Activated CD8-positive, alpha-beta T cell treated with anti-CD3 and anti-CD28 coated beads, Interleukin-2, amount 10 ng/mL, durations not matched to agents 7 days and 5 days (primary cell): ENCODE data around the gene MOV10L1. TPM values are rescaled to one million over a fixed set of nuclear protein-coding genes. Genes with fewer than 3 reads are reported as not detected.
"Not testable (repeated sequence)": the region's sequence is repeated elsewhere in the genome, so short reads cannot be mapped to it uniquely, and the experiment has no call there.

Experiments used
- ATAC-seq: fragments of 150-1000 bp; cut with Tn5 transposase; one replicate; pipeline ENCODE4 v1.10.0; 2021; ENCODE audit warnings: moderate library complexity
- CTCF ChIA-PET: fragments of 350-600 bp; sonication (Branson Sonifier 250); formaldehyde crosslinking; loops from one replicate; lab custom pipeline; 2021; ENCODE audit warnings: antibody characterized with exemption; lab: Charles Lee
- POLR2A ChIA-PET: fragments of 350-600 bp; sonication (Branson Sonifier 250); formaldehyde crosslinking; loops from one replicate; lab custom pipeline; 2021; ENCODE audit warnings: antibody characterized with exemption; lab: Charles Lee
- DNase-seq: peaks from one replicate; pipeline ENCODE4 v3.0.0-alpha.2; 2020
- H3K27ac Mint-ChIP-seq: one replicate; pipeline ENCODE4 v1.8.0; 2021; ENCODE audit warnings: mild to moderate bottlenecking, mixed read lengths
- H3K27me3 Mint-ChIP-seq: one replicate; pipeline ENCODE4 v1.8.0; 2021; ENCODE audit warnings: low read depth, mixed read lengths
- H3K36me3 Mint-ChIP-seq: one replicate; pipeline ENCODE4 v1.8.0; 2021; ENCODE audit warnings: low read depth, mixed read lengths
- H3K4me1 Mint-ChIP-seq: one replicate; pipeline ENCODE4 v1.8.0; 2021; ENCODE audit warnings: low read depth, mixed read lengths
- H3K4me3 Mint-ChIP-seq: one replicate; pipeline ENCODE4 v1.8.0; 2021; ENCODE audit warnings: mild to moderate bottlenecking, mixed read lengths
- H3K9me3 Mint-ChIP-seq: one replicate; pipeline ENCODE4 v1.8.0; 2022; ENCODE audit warnings: mixed read lengths; ENCODE audit not compliant: insufficient read depth
- total RNA-seq, 2 experiments: library from RNA; stranded (reverse); gene quantifications; one replicate each; pipeline ENCODE4 v1.2.3, GENCODE V29; 2021

The MOV10L1 gene
- total RNA-seq, 2 experiments from 2014 or later, result not detected

DNA sequence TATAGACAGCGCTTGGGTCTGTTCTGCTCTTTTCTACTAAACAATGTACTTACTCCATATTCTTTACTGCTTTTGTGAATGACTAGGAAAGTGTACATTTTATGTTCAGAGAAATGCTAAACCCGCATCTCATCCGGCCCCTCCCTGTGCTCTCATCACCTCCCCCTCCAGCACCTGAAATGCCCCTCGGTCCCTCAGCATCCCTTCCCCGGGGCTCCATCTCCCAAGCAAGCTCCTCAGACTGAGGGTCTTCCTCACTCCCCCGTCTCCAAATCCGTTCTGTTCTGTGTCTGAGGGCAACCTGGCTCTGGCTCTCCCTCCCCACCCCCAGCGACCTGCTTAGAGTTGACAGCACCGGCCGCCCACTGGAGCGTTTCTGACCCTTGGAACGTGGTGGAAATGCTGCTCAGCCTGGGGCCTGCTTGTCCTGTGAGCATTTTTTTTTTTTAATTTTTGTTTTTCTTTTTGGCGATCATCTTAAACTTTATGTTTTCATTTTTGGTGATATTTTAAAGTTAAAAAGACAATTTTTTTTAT is 112.4 kb downstream of the MOV10L1 start:
- no peaks in the 10 kb centered on the region for H3K27me3 Mint-ChIP-seq
- H3K27ac Mint-ChIP-seq, result peak overlapping the region; percentile 70
- ChIA-PET POLR2A (interaction anchor here (0.9 to 3.4 kb wide), 3 partner anchors 12 to 20 kb away, joined by 3 to 17 read pairs (median 3); no protein-coding TSS in a partner anchor), CTCF (interaction anchor here (1.4 kb wide), 1 partner anchor 9 kb away, joined by 4 read pairs; no protein-coding TSS in a partner anchor)
- ATAC-seq (no peak), DNase-seq (no peak)
- H3K4me1 Mint-ChIP-seq, result peaks cover 25% of the 10 kb centered on the region
- peaks cover 35% of the 10 kb centered on the region for H3K36me3 Mint-ChIP-seq
- peak overlapping the region; percentile 82 for H3K4me3 Mint-ChIP-seq
- H3K9me3 Mint-ChIP-seq, result no peaks in the 10 kb centered on the region

DNA sequence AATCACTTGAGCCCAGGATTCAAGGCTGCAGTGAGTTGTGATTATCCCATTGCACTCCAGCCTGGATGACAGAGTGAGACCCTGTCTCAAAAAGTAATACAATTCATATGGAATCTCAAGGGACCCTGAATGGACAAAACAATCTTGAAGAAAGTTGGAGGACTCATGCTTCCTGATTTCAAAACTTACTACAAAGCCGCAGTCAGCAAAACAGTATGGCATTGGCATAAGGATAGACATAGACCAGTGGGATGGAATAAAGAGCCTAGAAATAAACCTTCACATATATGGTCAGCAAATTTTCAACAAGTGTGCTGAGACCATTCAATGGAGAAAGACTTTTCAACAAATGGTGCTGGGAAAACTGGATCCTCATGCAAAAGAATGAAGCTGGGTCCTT is 113.5 kb downstream of the MOV10L1 start:
- peaks cover 31% of the 10 kb centered on the region for H3K36me3 Mint-ChIP-seq
- peaks cover 31% of the 10 kb centered on the region for H3K4me1 Mint-ChIP-seq
- H3K9me3 Mint-ChIP-seq, result no peaks in the 10 kb centered on the region
- ChIA-PET POLR2A (interaction anchor here (3.4 kb wide), 1 partner anchor 13 kb away, joined by 17 read pairs; no protein-coding TSS in a partner anchor), CTCF (interaction anchor here (1.0 to 1.5 kb wide), 4 partner anchors 13 to 54 kb away, joined by 3 to 6 read pairs (median 4); no protein-coding TSS in a partner anchor)
- DNase-seq, result no peak
- no peak overlapping the region for H3K4me3 Mint-ChIP-seq
- no peak for ATAC-seq
- H3K27me3 Mint-ChIP-seq, result no peaks in the 10 kb centered on the region
- no peak overlapping the region for H3K27ac Mint-ChIP-seq

DNA sequence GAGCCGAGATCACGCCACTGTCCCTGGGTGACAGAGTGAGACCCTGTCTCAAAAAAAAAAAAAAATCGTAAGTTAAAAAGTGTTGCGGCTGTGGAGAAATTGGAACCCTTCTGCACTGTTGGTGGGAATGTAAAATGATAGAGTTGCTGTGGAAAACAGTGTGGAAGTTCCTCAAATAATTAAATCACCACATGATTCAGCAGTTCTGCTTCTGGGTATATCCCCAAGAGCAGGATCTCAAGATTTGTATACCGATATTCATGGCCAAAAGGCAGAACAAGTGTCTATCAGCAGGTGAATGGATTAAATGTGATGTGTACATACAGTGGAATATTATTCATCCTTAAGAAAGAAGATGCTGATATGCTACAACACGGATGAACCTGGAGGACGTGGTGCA is 114.8 kb downstream of the MOV10L1 start:
- H3K9me3 Mint-ChIP-seq, result no peaks in the 10 kb centered on the region
- H3K4me3 Mint-ChIP-seq, result no peak overlapping the region
- no peak for ATAC-seq
- DNase-seq, result no peak
- no peaks in the 10 kb centered on the region for H3K27me3 Mint-ChIP-seq
- CTCF ChIA-PET, result interaction anchor here (1.5 kb wide), 1 partner anchor 32 kb away, joined by 3 read pairs; no protein-coding TSS in a partner anchor
- H3K4me1 Mint-ChIP-seq, result peaks cover 28% of the 10 kb centered on the region
- peak overlapping the region; percentile 56 for H3K27ac Mint-ChIP-seq
- H3K36me3 Mint-ChIP-seq, result peaks cover 28% of the 10 kb centered on the region
- POLR2A ChIA-PET, result no interaction called here

DNA sequence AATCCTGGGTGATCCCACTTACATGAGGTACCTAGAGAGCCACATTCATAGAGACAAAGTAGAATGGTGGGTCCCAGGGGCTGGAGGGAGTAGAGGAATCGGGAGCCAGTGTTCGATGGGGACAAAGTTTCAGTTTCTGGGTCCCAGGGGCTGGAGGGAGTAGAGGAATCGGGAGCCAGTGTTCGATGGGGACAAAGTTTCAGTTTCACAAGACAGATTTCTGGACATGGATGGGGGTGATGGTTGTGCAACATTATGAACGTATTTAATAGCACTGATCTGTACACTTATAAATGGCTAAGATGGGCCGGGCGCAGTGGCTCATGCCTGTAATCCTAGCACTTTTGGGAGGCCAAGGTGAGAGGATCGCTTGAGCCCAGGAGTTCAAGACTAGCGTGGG is 115.2 kb downstream of the MOV10L1 start:
- CTCF ChIA-PET, result interaction anchor here (2.5 kb wide), 1 partner anchor 13 kb away, joined by 10 read pairs; no protein-coding TSS in a partner anchor
- not testable (repeated sequence) for H3K4me3 Mint-ChIP-seq, H3K27me3 Mint-ChIP-seq, ATAC-seq, DNase-seq, H3K9me3 Mint-ChIP-seq
- Mint-ChIP-seq H3K27ac (peak overlapping the region; percentile 56), H3K36me3 (peaks cover 31% of the 10 kb centered on the region), H3K4me1 (peaks cover 30% of the 10 kb centered on the region)
- POLR2A ChIA-PET, result interaction anchor here (1.1 kb wide), 1 partner anchor 99 kb away, joined by 3 read pairs; no protein-coding TSS in a partner anchor

- Mint-ChIP-seq H3K4me1 (peaks cover 30% of the 10 kb centered on the region), H3K27ac (no peak overlapping the region), H3K27me3 (no peaks in the 10 kb centered on the region), H3K4me3 (no peak overlapping the region), H3K36me3 (peaks cover 35% of the 10 kb centered on the region), H3K9me3 (no peaks in the 10 kb centered on the region)
- POLR2A ChIA-PET, result interaction anchor here (1.1 to 1.8 kb wide), 2 partner anchors 15 to 100 kb away, joined by 3 to 6 read pairs; no protein-coding TSS in a partner anchor
- CTCF ChIA-PET, result interaction anchor here (0.8 to 2.5 kb wide), 4 partner anchors 14 to 56 kb away, joined by 3 to 10 read pairs (median 4); no protein-coding TSS in a partner anchor
- ATAC-seq (no peak), DNase-seq (no peak)
These were observed 116.2 kb downstream of the MOV10L1 start for GRCh38 chr22:50205781-50206569.

DNA sequence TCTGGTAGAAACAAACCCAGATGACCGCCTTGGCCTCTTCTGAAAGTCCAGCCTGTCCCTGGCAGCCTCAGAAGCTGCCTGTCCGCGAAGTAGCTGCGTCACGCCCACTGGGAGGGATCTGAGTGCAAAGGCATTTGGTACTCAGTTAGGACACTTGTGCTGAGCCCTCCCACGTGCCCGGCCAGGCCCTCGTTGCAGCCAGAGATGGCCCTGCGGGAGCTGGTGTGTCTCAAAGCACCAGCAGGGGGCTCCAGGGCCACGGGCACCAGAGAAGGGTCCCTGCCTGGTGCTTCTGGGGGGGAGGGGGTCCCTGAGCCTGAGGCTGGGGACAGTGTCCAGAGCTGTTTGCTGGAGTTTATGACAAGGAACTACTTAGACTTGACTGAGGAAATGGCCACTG is 116.8 kb downstream of the MOV10L1 start:
- Mint-ChIP-seq H3K4me3 (no peak overlapping the region), H3K4me1 (peaks cover 30% of the 10 kb centered on the region), H3K36me3 (peaks cover 39% of the 10 kb centered on the region), H3K27me3 (no peaks in the 10 kb centered on the region), H3K9me3 (no peaks in the 10 kb centered on the region), H3K27ac (no peak overlapping the region)
- ChIA-PET POLR2A (interaction anchor here (1.8 kb wide), 1 partner anchor 16 kb away, joined by 6 read pairs; no protein-coding TSS in a partner anchor), CTCF (interaction anchor here (0.8 to 2.5 kb wide), 4 partner anchors 15 to 57 kb away, joined by 3 to 10 read pairs (median 4); no protein-coding TSS in a partner anchor)
- ATAC-seq (no peak), DNase-seq (no peak)

DNA sequence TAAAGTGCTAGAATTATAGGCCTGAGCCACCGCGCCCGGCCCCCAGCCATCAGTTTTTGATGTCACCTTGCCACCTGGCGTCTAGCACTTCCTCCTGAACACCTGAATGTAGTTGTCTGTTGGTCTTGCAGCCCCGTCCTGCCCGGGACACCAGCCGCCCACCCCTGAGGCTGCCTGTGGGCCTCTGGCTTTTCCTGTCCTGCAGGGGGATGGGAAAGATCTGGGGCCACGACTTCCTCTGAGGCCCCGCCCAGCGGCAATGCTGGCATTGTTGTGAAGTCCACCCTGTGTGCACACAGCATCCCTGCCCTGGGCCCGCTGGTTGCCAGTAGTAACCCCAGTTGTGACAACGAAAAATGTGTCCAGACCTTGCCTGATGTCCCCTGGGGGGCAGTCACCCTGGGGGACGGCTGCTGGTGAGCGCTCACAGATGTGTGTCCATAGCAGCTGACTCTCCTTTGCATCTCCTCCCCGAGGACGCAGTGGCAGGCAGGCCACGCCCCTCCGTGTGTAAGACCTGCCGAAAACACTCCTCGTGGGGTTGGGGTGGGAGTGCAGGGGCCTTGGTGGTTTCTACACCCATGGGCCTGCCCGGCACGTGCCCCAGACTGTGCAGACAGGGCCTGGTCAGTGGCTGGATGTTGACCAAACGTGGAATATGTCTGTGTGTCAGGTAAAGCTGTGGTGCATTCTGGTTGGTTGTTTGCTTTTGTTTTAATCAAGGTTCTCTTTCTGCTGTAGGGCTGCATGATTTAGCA is 117.8 kb downstream of the MOV10L1 start:
- Mint-ChIP-seq H3K27me3 (no peaks in the 10 kb centered on the region), H3K9me3 (no peaks in the 10 kb centered on the region), H3K4me1 (peaks cover 21% of the 10 kb centered on the region), H3K27ac (no peak overlapping the region), H3K36me3 (peaks cover 40% of the 10 kb centered on the region), H3K4me3 (no peak overlapping the region)
- CTCF ChIA-PET, result interaction anchor here (0.5 to 2.5 kb wide), 5 partner anchors 16 to 221 kb away, joined by 3 to 10 read pairs (median 4); no protein-coding TSS in a partner anchor
- no peak for ATAC-seq
- no peak for DNase-seq
- POLR2A ChIA-PET, result interaction anchor here (1.8 kb wide), 1 partner anchor 17 kb away, joined by 9 read pairs; no protein-coding TSS in a partner anchor

DNA sequence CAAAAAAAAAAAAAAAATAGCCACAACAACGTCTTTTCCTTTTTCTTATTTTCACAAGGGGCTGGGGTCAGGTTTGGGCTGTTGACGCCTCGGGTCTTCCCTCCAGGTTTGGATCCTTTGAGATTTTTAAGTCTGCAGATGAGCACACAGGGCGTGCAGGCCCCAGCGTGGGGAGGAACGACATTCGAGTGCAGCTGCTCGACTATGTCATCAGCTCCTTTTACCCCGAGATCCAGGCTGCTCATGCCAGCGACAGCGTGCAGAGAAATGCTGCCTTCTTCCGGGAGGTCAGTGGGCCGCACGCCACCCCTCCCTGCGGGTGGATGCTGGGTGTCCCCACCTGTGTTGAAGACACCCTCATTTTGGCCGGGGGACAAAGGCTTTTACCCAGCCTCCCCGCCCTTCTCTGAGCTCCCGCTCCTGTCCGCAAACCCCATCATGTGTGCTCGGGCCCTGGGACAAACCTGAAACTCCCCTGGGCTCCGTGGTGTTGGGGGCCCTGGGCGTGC is 118.7 kb downstream of the MOV10L1 start:
- DNase-seq, result no peak
- peaks cover 16% of the 10 kb centered on the region for H3K4me1 Mint-ChIP-seq
- H3K4me3 Mint-ChIP-seq, result no peak overlapping the region
- ChIA-PET POLR2A (interaction anchor here (1.8 kb wide), 1 partner anchor 18 kb away, joined by 9 read pairs; no protein-coding TSS in a partner anchor), CTCF (interaction anchor here (0.5 to 1.6 kb wide), 4 partner anchors 17 to 220 kb away, joined by 3 to 7 read pairs (median 4); no protein-coding TSS in a partner anchor)
- no peak for ATAC-seq
- H3K27ac Mint-ChIP-seq, result no peak overlapping the region
- H3K27me3 Mint-ChIP-seq, result no peaks in the 10 kb centered on the region
- no peaks in the 10 kb centered on the region for H3K9me3 Mint-ChIP-seq
- peaks cover 43% of the 10 kb centered on the region for H3K36me3 Mint-ChIP-seq

- DNase-seq (no peak), ATAC-seq (peak; percentile 41)
- peak overlapping the region; percentile 53 for H3K27ac Mint-ChIP-seq
- peaks cover 15% of the 10 kb centered on the region for H3K4me1 Mint-ChIP-seq
- CTCF ChIA-PET, result interaction anchor here (1.1 to 1.6 kb wide), 3 partner anchors 18 to 61 kb away, joined by 4 to 7 read pairs (median 5); no protein-coding TSS in a partner anchor
- H3K9me3 Mint-ChIP-seq, result no peaks in the 10 kb centered on the region
- POLR2A ChIA-PET, result interaction anchor here (1.8 kb wide), 1 partner anchor 19 kb away, joined by 9 read pairs; no protein-coding TSS in a partner anchor
- H3K27me3 Mint-ChIP-seq, result no peaks in the 10 kb centered on the region
- peaks cover 42% of the 10 kb centered on the region for H3K36me3 Mint-ChIP-seq
- no peak overlapping the region for H3K4me3 Mint-ChIP-seq
These were observed 119.4 kb downstream of the MOV10L1 start for GRCh38 chr22:50208939-50209892.

DNA sequence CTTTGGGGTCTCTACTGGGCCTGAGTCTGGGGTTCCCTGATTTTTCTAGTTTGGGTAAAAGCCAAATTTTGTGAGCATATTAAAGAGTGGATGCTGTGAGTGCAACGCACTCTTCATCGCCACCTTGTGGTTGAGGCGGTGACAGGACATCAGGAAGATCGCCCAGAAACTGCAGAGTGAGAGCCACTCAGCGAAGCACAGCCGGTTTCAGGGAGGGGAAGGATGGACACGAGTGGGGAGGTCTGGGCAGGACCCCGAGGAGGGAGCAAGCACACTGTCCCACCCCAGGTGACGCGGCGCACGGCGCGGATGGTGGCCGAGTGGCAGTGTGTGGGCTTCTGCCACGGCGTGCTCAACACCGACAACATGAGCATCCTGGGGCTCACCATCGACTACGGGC is 120.1 kb downstream of the MOV10L1 start:
- ChIA-PET CTCF (interaction anchor here (2.4 kb wide), 1 partner anchor 61 kb away, joined by 15 read pairs; no protein-coding TSS in a partner anchor), POLR2A (no interaction called here)
- Mint-ChIP-seq H3K36me3 (peaks cover 41% of the 10 kb centered on the region), H3K27me3 (no peaks in the 10 kb centered on the region), H3K4me1 (peaks cover 14% of the 10 kb centered on the region), H3K27ac (peak overlapping the region; percentile 53), H3K9me3 (no peaks in the 10 kb centered on the region), H3K4me3 (no peak overlapping the region)
- peak; percentile 76 for ATAC-seq
- peak; percentile 80 for DNase-seq
